Upper lobe of left lung (tissue), 6 donors: ENCODE data around the gene CLSTN2. TPM values are rescaled to one million over a fixed set of nuclear protein-coding genes. Genes with fewer than 3 reads are reported as not detected.
A peak's percentile ranks its signal among the peaks of the same experiment; 100 is the strongest.

Experiments used
- ATAC-seq, 2 donors: fragments of 200-7000 bp; cut with Tn5 transposase; one replicate each; pipeline ENCODE4 v1.9.1; 2022; ENCODE audit warnings: mild to moderate bottlenecking in 2 of 2, moderate library complexity in 2 of 2; ENCODE audit not compliant: low FRiP score in 2 of 2
- DNase-seq, 2 donors: peaks; one replicate each; pipeline ENCODE4 v3.0.0-alpha.2; 2019 to 2020
- H3K27ac ChIP-seq, 4 donors: fragments of 200-600 bp; sonication (generic); one replicate each; pipeline ENCODE4 v1.5.1; 2016 to 2019
- H3K27me3 ChIP-seq, 4 donors: fragments of 200-600 bp; sonication (generic); one replicate each; pipeline ENCODE4 v1.5.1; 2017 to 2019
- H3K36me3 ChIP-seq, 4 donors: fragments of 200-600 bp; sonication (generic); one replicate each; pipeline ENCODE4 v1.5.1; 2016 to 2019
- H3K4me1 ChIP-seq, 4 donors: fragments of 200-600 bp; sonication (generic); one replicate each; pipeline ENCODE4 v1.5.1; 2018 to 2019
- H3K4me3 ChIP-seq, 4 donors: fragments of 200-600 bp; sonication (generic); one replicate each; pipeline ENCODE4 v1.5.1; 2017 to 2019; ENCODE audit warnings: mild to moderate bottlenecking in 2 of 4, moderate library complexity in 1 of 4
- H3K9me3 ChIP-seq, 4 donors: fragments of 200-600 bp; sonication (generic); one replicate each; pipeline ENCODE4 v1.5.1; 2018 to 2019
- CTCF ChIP-seq, 6 experiments: fragments of 450-650 bp in 4 of 6; fragments of 200-600 bp in 2 of 6; sonication (generic) in 2 of 6; IDR thresholded peaks; one replicate each; pipeline ENCODE4 v1.5.1; 2016 to 2019; ENCODE audit warnings: antibody characterized with exemption in 6 of 6
- EP300 ChIP-seq, 4 donors: sonication (generic); formaldehyde crosslinking; IDR thresholded peaks; one replicate each; pipeline ENCODE4 v1.5.1; 2017; ENCODE audit warnings: antibody characterized with exemption in 4 of 4, control low read depth in 2 of 4
- POLR2A ChIP-seq, 4 donors: fragments of 450-650 bp; IDR thresholded peaks; one replicate each; pipeline ENCODE4 v1.5.1; 2016 to 2017; ENCODE audit warnings: antibody characterized with exemption in 4 of 4, mild to moderate bottlenecking in 2 of 4
- POLR2AphosphoS5 ChIP-seq, 2 donors: sonication (generic); formaldehyde crosslinking; IDR thresholded peaks; one replicate each; pipeline ENCODE4 v1.5.1; 2017; ENCODE audit warnings: antibody characterized with exemption in 2 of 2
- WGBS, 2 donors: methylation state at CpG; one replicate each; pipeline ENCODE4 v1.1.5; 2017 to 2018; 5-methylcytosine and 5-hydroxymethylcytosine counted together
- total RNA-seq, 6 donors: library from RNA; depleted of rRNA in 4 of 6; stranded (reverse); fragments of >200 nt in 4 of 6; gene quantifications; one replicate each; pipeline versions ENCODE4 v1.1.0 to v1.2.1, GENCODE V29; 2016 to 2021
- donor health status: DM: no; HTN: no; CAD: no; lungs with moderate emphysema.
- donor health status: DM: no; HTN: yes; CAD: no; lungs with severe emphysema.

CLSTN2 gene
- total RNA-seq, 6 donors from 2014 or later = 1.0 to 4.3 (median 1.6) TPM

- 50 to 69% methylated on average over 3 of the region's 3 CpGs for WGBS, 2 donors
- ATAC-seq (peak in 1 of 2 donors; percentile 28), DNase-seq (no peak)
- H3K27me3 ChIP-seq = no peaks in the 10 kb centered on the region
- no peak overlapping the region for H3K4me3 ChIP-seq
- no peak overlapping the region for H3K27ac ChIP-seq
- no peaks in the 10 kb centered on the region for H3K4me1 ChIP-seq
- TF ChIP-seq EP300 (IDR thresholded peaks at IDR 0.05) = no peak
- no peak for TF ChIP-seq POLR2A (IDR thresholded peaks at IDR 0.05)
- TF ChIP-seq POLR2AphosphoS5 (IDR thresholded peaks at IDR 0.05) = no peak
- TF ChIP-seq CTCF (IDR thresholded peaks at IDR 0.05) = no peak
- no peaks in the 10 kb centered on the region for H3K36me3 ChIP-seq
- no peaks in the 10 kb centered on the region for H3K9me3 ChIP-seq
Measured at GRCh38 chr3:140296796-140297352, 361.9 kb downstream of the CLSTN2 start.

- no peak overlapping the region for H3K27ac ChIP-seq
- WGBS, 2 donors = 90 to 95% methylated on average over 1 of the region's 1 CpG
- ATAC-seq = no peak
- no peaks in the 10 kb centered on the region for H3K9me3 ChIP-seq
- no peaks in the 10 kb centered on the region for H3K36me3 ChIP-seq
- no peak overlapping the region for H3K4me3 ChIP-seq
- no peaks in the 10 kb centered on the region for H3K27me3 ChIP-seq
- no peak for DNase-seq
- no peaks in the 10 kb centered on the region for H3K4me1 ChIP-seq
- no peak for TF ChIP-seq EP300 (IDR thresholded peaks at IDR 0.05)
- no peak for TF ChIP-seq POLR2A (IDR thresholded peaks at IDR 0.05)
- no peak for TF ChIP-seq POLR2AphosphoS5 (IDR thresholded peaks at IDR 0.05)
- TF ChIP-seq CTCF (IDR thresholded peaks at IDR 0.05) = no peak
Measured at GRCh38 chr3:140298043-140298442, 363.1 kb downstream of the CLSTN2 start.

GRCh38 chr3:140298569-140299070 lies 363.6 kb downstream of the CLSTN2 start:
- no peaks in the 10 kb centered on the region for H3K4me1 ChIP-seq

GRCh38 chr3:140303875-140304274 lies 368.9 kb downstream of the CLSTN2 start:
- 89 to 91% methylated on average over 2 of the region's 2 CpGs for WGBS, 2 donors
- Histone ChIP-seq H3K9me3 (no peaks in the 10 kb centered on the region), H3K4me3 (no peak overlapping the region), H3K36me3 (no peaks in the 10 kb centered on the region), H3K4me1 (no peaks in the 10 kb centered on the region), H3K27ac (no peak overlapping the region), H3K27me3 (no peaks in the 10 kb centered on the region)
- TF ChIP-seq CTCF (IDR thresholded peaks at IDR 0.05) (no peak), POLR2A (IDR thresholded peaks at IDR 0.05) (no peak), EP300 (IDR thresholded peaks at IDR 0.05) (no peak), POLR2AphosphoS5 (IDR thresholded peaks at IDR 0.05) (no peak)
- DNase-seq = no peak
- ATAC-seq = no peak

More at GRCh38 chr3:140298569-140299070, 363.6 kb downstream of the CLSTN2 start:
- no peak overlapping the region for H3K27ac ChIP-seq
- 67 to 68% methylated on average over 2 of the region's 2 CpGs for WGBS, 2 donors
- ATAC-seq (peak in 1 of 2 donors; percentile 21), DNase-seq (no peak)
- TF ChIP-seq CTCF (IDR thresholded peaks at IDR 0.05) (no peak), EP300 (IDR thresholded peaks at IDR 0.05) (no peak), POLR2AphosphoS5 (IDR thresholded peaks at IDR 0.05) (no peak), POLR2A (IDR thresholded peaks at IDR 0.05) (no peak)
- no peaks in the 10 kb centered on the region for H3K27me3 ChIP-seq
- no peaks in the 10 kb centered on the region for H3K9me3 ChIP-seq
- H3K4me3 ChIP-seq = no peak overlapping the region
- H3K36me3 ChIP-seq = no peaks in the 10 kb centered on the region

GRCh38 chr3:140308535-140308934 lies 373.6 kb downstream of the CLSTN2 start:
- TF ChIP-seq POLR2AphosphoS5 (IDR thresholded peaks at IDR 0.05) (no peak), CTCF (IDR thresholded peaks at IDR 0.05) (no peak), POLR2A (IDR thresholded peaks at IDR 0.05) (no peak), EP300 (IDR thresholded peaks at IDR 0.05) (no peak)
- 59 to 75% methylated on average over 2 of the region's 2 CpGs for WGBS, 2 donors
- ATAC-seq (no peak), DNase-seq (no peak)
- H3K4me3 ChIP-seq = no peak overlapping the region
- no peaks in the 10 kb centered on the region for H3K9me3 ChIP-seq
- no peaks in the 10 kb centered on the region for H3K27me3 ChIP-seq
- no peak overlapping the region for H3K27ac ChIP-seq
- no peaks in the 10 kb centered on the region for H3K4me1 ChIP-seq
- no peaks in the 10 kb centered on the region for H3K36me3 ChIP-seq
